Caco-2 (cell line): Measurements from ENCODE around the gene SYT14. TPM values are rescaled to one million over a fixed set of nuclear protein-coding genes. Genes with fewer than 3 reads are reported as not detected.
A peak's percentile ranks its signal among the peaks of the same experiment; 100 is the strongest.

Experiments
- BruUV-seq: library from RNA; stranded (reverse); fragments of 400-500 nt; replicated peaks from 2 replicates; lab custom pipeline; 2021; lab: Mats Ljungman, UMichigan
- CTCF ChIA-PET: fragments of 300-600 bp; sonication (Branson Sonifier 250); formaldehyde crosslinking; loops from one replicate; lab custom pipeline; 2022; ENCODE audit warnings: antibody characterized with exemption; lab: Charles Lee
- POLR2A ChIA-PET: fragments of 300-600 bp; sonication (Branson Sonifier 250); formaldehyde crosslinking; loops from one replicate; lab custom pipeline; 2022; ENCODE audit warnings: antibody characterized with exemption; lab: Charles Lee
- DNase-seq, 2 experiments: peaks; one replicate each; pipeline versions ENCODE4 v3.0.0 to v3.0.0-alpha.2; 2020 to 2022
- H3K27me3 ChIP-seq: replicated peaks from 2 replicates; pipeline ENCODE4 v1.6.0; 2011; ENCODE audit warnings: low read length; ENCODE audit not compliant: control insufficient read depth, insufficient read depth
- H3K36me3 ChIP-seq: 2 replicates; pipeline ENCODE4 v1.5.1; 2011; ENCODE audit warnings: low read length; ENCODE audit not compliant: control insufficient read depth, insufficient read depth
- H3K4me1 ChIP-seq: fragments of 250-450 bp; sonication (Bioruptor Pico); 2 replicates; pipeline ENCODE4 v1.5.1; 2020; ENCODE audit warnings: mild to moderate bottlenecking
- H3K4me3 ChIP-seq: 2 replicates; pipeline ENCODE4 v1.5.1; 2011; ENCODE audit warnings: low read depth, mild to moderate bottlenecking, control low read depth, low read length
- H3K9me3 ChIP-seq: fragments of 250-450 bp; sonication (Bioruptor Pico); 2 replicates; pipeline ENCODE4 v1.5.1; 2020; ENCODE audit warnings: mild to moderate bottlenecking, moderate library complexity
- H3K27ac Mint-ChIP-seq: one replicate; pipeline ENCODE4 v1.8.0; 2022; ENCODE audit warnings: mixed read lengths; ENCODE audit not compliant: unreplicated experiment
- H3K27me3 Mint-ChIP-seq: one replicate; pipeline ENCODE4 v1.8.0; 2022; ENCODE audit warnings: mixed read lengths; ENCODE audit not compliant: insufficient read depth, unreplicated experiment
- H3K36me3 Mint-ChIP-seq: one replicate; pipeline ENCODE4 v1.8.0; 2022; ENCODE audit warnings: mild to moderate bottlenecking, mixed read lengths; ENCODE audit not compliant: insufficient read depth, unreplicated experiment
- H3K4me1 Mint-ChIP-seq: one replicate; pipeline ENCODE4 v1.8.0; 2022; ENCODE audit warnings: low read depth, mixed read lengths; ENCODE audit not compliant: unreplicated experiment
- H3K4me3 Mint-ChIP-seq: one replicate; pipeline ENCODE4 v1.8.0; 2022; ENCODE audit warnings: mild to moderate bottlenecking, moderate library complexity, mixed read lengths; ENCODE audit not compliant: unreplicated experiment
- H3K9me3 Mint-ChIP-seq: one replicate; pipeline ENCODE4 v1.8.0; 2022; ENCODE audit warnings: mixed read lengths; ENCODE audit not compliant: unreplicated experiment
- CTCF ChIP-seq, 2 experiments: fragments of 200-600 bp in 1 of 2; IDR thresholded peaks; 1 replicate in 1 of 2; 2 replicates in 1 of 2; pipeline versions ENCODE4 v1.5.1 to v1.8.0; 2011 to 2022; ENCODE audit warnings: antibody characterized with exemption in 1 of 2, control low read depth in 1 of 2, inconsistent platforms in 1 of 2, low read depth in 1 of 2, low read length in 1 of 2, mild to moderate bottlenecking in 1 of 2, moderate library complexity in 1 of 2; ENCODE audit not compliant: insufficient read depth in 1 of 2, severe bottlenecking in 1 of 2, unreplicated experiment in 1 of 2
- intact Hi-C: fragments of 100-400 bp; cut with micrococcal nuclease; formaldehyde crosslinking; loops from one replicate; pipeline ENCODE4 v1.10.0; 2022; ENCODE audit not compliant: unreplicated experiment
- total RNA-seq: library from RNA; stranded (reverse); gene quantifications from 2 replicates; pipeline ENCODE4 v1.2.3, GENCODE V29; 2022

SYT14 gene
- total RNA-seq, 1 experiment from 2014 or later = 0.18 TPM

- Histone ChIP-seq H3K27me3 (no peaks in the 10 kb centered on the region), H3K4me1 (no peaks in the 10 kb centered on the region), H3K9me3 (no peaks in the 10 kb centered on the region), H3K4me3 (no peak overlapping the region), H3K36me3 (no peaks in the 10 kb centered on the region)
- no peak overlapping the region for H3K27ac Mint-ChIP-seq
- CTCF ChIA-PET = no interaction called here
- H3K9me3 Mint-ChIP-seq = peaks cover 12% of the 10 kb centered on the region
- no peak for TF ChIP-seq CTCF (IDR thresholded peaks at IDR 0.05; ENCODE audit: insufficient read depth in 1 of 2, low read depth in 1 of 2, low read length in 1 of 2, severe bottlenecking in 1 of 2, unreplicated experiment in 1 of 2)
- no peak overlapping the region for H3K4me3 Mint-ChIP-seq
- H3K36me3 Mint-ChIP-seq = no peaks in the 10 kb centered on the region
- H3K4me1 Mint-ChIP-seq = no peaks in the 10 kb centered on the region
- H3K27me3 Mint-ChIP-seq = peaks cover 9% of the 10 kb centered on the region
- intact Hi-C loops = no loop called here
- POLR2A ChIA-PET = no interaction called here
- no peak for DNase-seq
- no TSS peak for BruUV-seq
These were observed 275.3 kb downstream of the SYT14 start for GRCh38 chr1:210213335-210213734.

- intact Hi-C loops = no loop called here
- DNase-seq = peak in 1 of 2 experiments; percentile 16
- BruUV-seq = no TSS peak
- no peak overlapping the region for H3K27ac Mint-ChIP-seq
- no peak for TF ChIP-seq CTCF (IDR thresholded peaks at IDR 0.05; ENCODE audit: insufficient read depth in 1 of 2, low read depth in 1 of 2, low read length in 1 of 2, severe bottlenecking in 1 of 2, unreplicated experiment in 1 of 2)
- Histone ChIP-seq H3K36me3 (no peaks in the 10 kb centered on the region), H3K27me3 (no peaks in the 10 kb centered on the region), H3K4me1 (no peaks in the 10 kb centered on the region), H3K4me3 (no peak overlapping the region), H3K9me3 (no peaks in the 10 kb centered on the region)
- H3K36me3 Mint-ChIP-seq = no peaks in the 10 kb centered on the region
- ChIA-PET CTCF (interaction anchor here (0.7 kb wide), 1 partner anchor 52 kb away, joined by 3 read pairs; no protein-coding TSS in a partner anchor), POLR2A (no interaction called here)
- no peaks in the 10 kb centered on the region for H3K4me1 Mint-ChIP-seq
- H3K27me3 Mint-ChIP-seq = peaks cover 9% of the 10 kb centered on the region
- H3K4me3 Mint-ChIP-seq = no peak overlapping the region
- peaks cover 12% of the 10 kb centered on the region for H3K9me3 Mint-ChIP-seq
These were observed 276.8 kb downstream of the SYT14 start for GRCh38 chr1:210214573-210215409.

- no peak overlapping the region for H3K4me3 Mint-ChIP-seq
- H3K27me3 Mint-ChIP-seq = peaks cover 9% of the 10 kb centered on the region
- DNase-seq = no peak
- POLR2A ChIA-PET = no interaction called here
- intact Hi-C loops = no loop called here
- Histone ChIP-seq H3K27me3 (no peaks in the 10 kb centered on the region), H3K36me3 (no peaks in the 10 kb centered on the region), H3K9me3 (no peaks in the 10 kb centered on the region), H3K4me3 (no peak overlapping the region), H3K4me1 (no peaks in the 10 kb centered on the region)
- no TSS peak for BruUV-seq
- H3K36me3 Mint-ChIP-seq = no peaks in the 10 kb centered on the region
- CTCF ChIA-PET = no interaction called here
- H3K9me3 Mint-ChIP-seq = peaks cover 12% of the 10 kb centered on the region
- no peaks in the 10 kb centered on the region for H3K4me1 Mint-ChIP-seq
- no peak for TF ChIP-seq CTCF (IDR thresholded peaks at IDR 0.05; ENCODE audit: insufficient read depth in 1 of 2, low read depth in 1 of 2, low read length in 1 of 2, severe bottlenecking in 1 of 2, unreplicated experiment in 1 of 2)
- H3K27ac Mint-ChIP-seq = no peak overlapping the region
These were observed 279.5 kb downstream of the SYT14 start for GRCh38 chr1:210217482-210217881.
